ENCODE results near the gene KCNQ1.
A peak's percentile ranks its signal among the peaks of the same experiment; 100 is the strongest.

- TF ChIP-seq CTCF (IDR thresholded peaks at IDR 0.05; ENCODE audit: borderline replicate concordance, extremely low read depth, low read length, poor library complexity, severe bottlenecking) = peak; percentile 45
- TF ChIP-seq EZH2 (IDR thresholded peaks at IDR 0.05; ENCODE audit: borderline replicate concordance, low read depth, low read length, severe bottlenecking) = no peak
Measured at GRCh38 chr11:2691991-2692875, 247.4 kb downstream of the KCNQ1 start.
